ENCODE measurements around the gene KIF18A. TPM values are rescaled to one million over a fixed set of nuclear protein-coding genes. Genes with fewer than 3 reads are reported as not detected.

Gene KIF18A
- total RNA-seq, 4 donors from 2014 or later, result 0.23 to 0.52 (median 0.33) TPM; not detected in 1

DNA sequence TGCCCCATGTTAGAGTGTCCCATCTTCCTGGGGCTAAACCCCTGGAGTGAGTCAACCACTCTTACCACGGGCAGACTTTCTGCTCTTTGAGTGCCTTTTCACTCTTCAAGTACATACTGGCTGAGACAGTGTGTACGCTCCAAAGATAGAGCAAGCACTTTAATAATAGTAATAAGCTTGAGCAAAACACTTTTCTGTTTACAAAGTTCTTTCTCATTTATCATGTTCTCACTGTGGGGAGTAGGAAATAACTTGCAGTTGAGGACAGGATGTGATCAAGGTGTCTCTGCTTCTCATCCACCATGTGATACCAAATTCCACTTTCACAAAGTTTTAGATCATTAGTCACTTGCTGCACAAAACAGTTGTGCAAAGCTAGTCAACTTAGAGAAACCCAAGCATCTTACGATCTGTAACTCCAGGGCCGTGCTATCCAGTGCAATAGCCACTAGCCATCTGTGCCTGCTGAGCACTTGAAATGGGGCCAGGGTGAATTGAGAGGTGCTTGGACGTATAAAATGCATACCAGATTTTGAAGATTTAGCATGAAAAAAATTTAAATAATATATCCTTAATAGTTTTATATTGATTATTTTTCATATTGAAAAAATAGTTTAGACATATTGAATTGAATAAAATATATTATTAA is 135.3 kb downstream of the KIF18A start:
- Histone ChIP-seq H3K27ac (replicated peaks in 1 of 4) (no peak overlapping the region), H3K4me3 (no peak overlapping the region), H3K36me3 (no peaks in the 10 kb centered on the region), H3K4me1 (no peaks in the 10 kb centered on the region), H3K27me3 (no peaks in the 10 kb centered on the region), H3K9me3 (no peaks in the 10 kb centered on the region)
- 69% methylated on average over 5 of the region's 5 CpGs for WGBS
- TF ChIP-seq POLR2AphosphoS5 (IDR thresholded peaks at IDR 0.05) (no peak), POLR2A (IDR thresholded peaks at IDR 0.05; ENCODE audit: low read depth) (no peak), EP300 (IDR thresholded peaks at IDR 0.05) (no peak)
- TF ChIP-seq, protein P1, sequence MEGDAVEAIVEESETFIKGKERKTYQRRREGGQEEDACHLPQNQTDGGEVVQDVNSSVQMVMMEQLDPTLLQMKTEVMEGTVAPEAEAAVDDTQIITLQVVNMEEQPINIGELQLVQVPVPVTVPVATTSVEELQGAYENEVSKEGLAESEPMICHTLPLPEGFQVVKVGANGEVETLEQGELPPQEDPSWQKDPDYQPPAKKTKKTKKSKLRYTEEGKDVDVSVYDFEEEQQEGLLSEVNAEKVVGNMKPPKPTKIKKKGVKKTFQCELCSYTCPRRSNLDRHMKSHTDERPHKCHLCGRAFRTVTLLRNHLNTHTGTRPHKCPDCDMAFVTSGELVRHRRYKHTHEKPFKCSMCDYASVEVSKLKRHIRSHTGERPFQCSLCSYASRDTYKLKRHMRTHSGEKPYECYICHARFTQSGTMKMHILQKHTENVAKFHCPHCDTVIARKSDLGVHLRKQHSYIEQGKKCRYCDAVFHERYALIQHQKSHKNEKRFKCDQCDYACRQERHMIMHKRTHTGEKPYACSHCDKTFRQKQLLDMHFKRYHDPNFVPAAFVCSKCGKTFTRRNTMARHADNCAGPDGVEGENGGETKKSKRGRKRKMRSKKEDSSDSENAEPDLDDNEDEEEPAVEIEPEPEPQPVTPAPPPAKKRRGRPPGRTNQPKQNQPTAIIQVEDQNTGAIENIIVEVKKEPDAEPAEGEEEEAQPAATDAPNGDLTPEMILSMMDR (IDR thresholded peaks at IDR 0.05), result no peak
- DNase-seq (ENCODE audit: extremely low spot score), result no peak
- intact Hi-C loops (cut with DNase I), result no loop called here

DNA sequence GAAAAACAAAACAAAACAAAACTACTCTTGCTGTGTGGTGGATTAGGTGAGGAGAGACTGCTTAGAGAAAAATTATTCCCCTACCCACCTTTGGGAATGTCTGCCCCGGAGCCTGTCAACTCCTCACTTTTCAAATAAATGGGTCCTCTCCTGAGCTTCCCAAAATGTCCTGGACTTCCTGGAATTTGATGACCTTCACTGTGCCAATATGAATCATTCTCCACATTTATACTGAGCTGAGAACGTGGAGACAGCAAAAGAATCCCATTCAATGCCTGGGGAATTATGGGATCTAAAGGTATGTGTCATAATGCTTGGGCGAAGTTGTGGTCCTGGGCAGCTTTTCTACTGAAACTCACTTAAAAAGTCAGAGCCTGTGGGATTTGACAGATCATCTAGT is 136.8 kb downstream of the KIF18A start:
- intact Hi-C loops (cut with DNase I), result no loop called here
- H3K27ac ChIP-seq (replicated peaks in 1 of 4), result no peak overlapping the region
- DNase-seq (ENCODE audit: extremely low spot score), result no peak
- H3K36me3 ChIP-seq, result no peaks in the 10 kb centered on the region
- TF ChIP-seq POLR2AphosphoS5 (IDR thresholded peaks at IDR 0.05) (no peak), POLR2A (IDR thresholded peaks at IDR 0.05; ENCODE audit: low read depth) (no peak), EP300 (IDR thresholded peaks at IDR 0.05) (no peak)
- TF ChIP-seq, protein P1 (IDR thresholded peaks at IDR 0.05), result no peak
- H3K4me3 ChIP-seq, result no peak overlapping the region
- no peaks in the 10 kb centered on the region for H3K27me3 ChIP-seq
- H3K4me1 ChIP-seq, result no peaks in the 10 kb centered on the region
- no peaks in the 10 kb centered on the region for H3K9me3 ChIP-seq
- 81% methylated on average over 3 of the region's 3 CpGs for WGBS

Small RNA genes within 50 kb of the gene (small RNA-seq; reads per million reads assigned to genes)
- gene AC023206.1, result 0 reads per million in 3 donors
- gene MIR610, result 0 reads per million in 3 donors

Other genes starting within 250 kb of the KIF18A start
- 1 to 10 TPM; 7.5 to 10.0 (median 8.5) TPM for gene METTL15, start 232 bp upstream of the KIF18A start, total RNA-seq